ENCODE data around the gene HCFC2.

DNA sequence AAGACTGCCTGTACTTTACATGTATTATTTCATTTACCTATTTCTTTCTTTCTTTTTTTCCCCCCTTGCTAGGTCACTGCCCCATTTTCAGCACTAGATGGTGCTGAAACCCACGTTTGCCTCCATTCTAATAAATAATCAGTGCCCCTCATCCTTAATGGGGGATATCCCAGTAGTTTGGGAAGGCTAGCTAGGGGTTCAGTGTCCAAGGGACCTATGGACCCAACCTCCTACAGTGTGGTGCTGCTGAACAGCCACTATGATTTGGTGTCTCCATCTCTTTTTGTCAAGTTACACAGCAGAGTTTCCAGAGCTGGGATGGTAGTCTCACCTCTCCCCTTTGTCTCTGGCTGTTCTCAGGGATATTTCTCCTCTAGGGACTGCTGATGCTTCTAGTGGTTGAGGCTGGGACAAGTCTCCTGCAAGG, 6.5 kb upstream of the HCFC2 start:
- TF ChIP-seq, protein P1, sequence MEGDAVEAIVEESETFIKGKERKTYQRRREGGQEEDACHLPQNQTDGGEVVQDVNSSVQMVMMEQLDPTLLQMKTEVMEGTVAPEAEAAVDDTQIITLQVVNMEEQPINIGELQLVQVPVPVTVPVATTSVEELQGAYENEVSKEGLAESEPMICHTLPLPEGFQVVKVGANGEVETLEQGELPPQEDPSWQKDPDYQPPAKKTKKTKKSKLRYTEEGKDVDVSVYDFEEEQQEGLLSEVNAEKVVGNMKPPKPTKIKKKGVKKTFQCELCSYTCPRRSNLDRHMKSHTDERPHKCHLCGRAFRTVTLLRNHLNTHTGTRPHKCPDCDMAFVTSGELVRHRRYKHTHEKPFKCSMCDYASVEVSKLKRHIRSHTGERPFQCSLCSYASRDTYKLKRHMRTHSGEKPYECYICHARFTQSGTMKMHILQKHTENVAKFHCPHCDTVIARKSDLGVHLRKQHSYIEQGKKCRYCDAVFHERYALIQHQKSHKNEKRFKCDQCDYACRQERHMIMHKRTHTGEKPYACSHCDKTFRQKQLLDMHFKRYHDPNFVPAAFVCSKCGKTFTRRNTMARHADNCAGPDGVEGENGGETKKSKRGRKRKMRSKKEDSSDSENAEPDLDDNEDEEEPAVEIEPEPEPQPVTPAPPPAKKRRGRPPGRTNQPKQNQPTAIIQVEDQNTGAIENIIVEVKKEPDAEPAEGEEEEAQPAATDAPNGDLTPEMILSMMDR (IDR thresholded peaks at IDR 0.05), result peak in 6 of 7 experiments; percentile 26 to 63 (median 44)
- no peak for TF ChIP-seq POLR2A (IDR thresholded peaks at IDR 0.05)
